Uterus (tissue), 4 donors: Measurements from ENCODE around the gene PRRC2B. TPM values are rescaled to one million over a fixed set of nuclear protein-coding genes. Genes with fewer than 3 reads are reported as not detected.

Source experiments
- DNase-seq, 2 donors: peaks; one replicate each; pipeline ENCODE4 v3.0.0-alpha.2; 2019 to 2020
- H3K27ac ChIP-seq, 2 donors: fragments of 200-600 bp; sonication (generic); 1 replicate in 1 of 2; 2 replicates in 1 of 2; pipeline ENCODE4 v1.5.1; 2016 to 2018
- H3K27me3 ChIP-seq, 2 donors: fragments of 200-600 bp; sonication (generic); one replicate each; pipeline ENCODE4 v1.5.1; 2018 to 2019; ENCODE audit warnings: control low read depth in 1 of 2
- H3K36me3 ChIP-seq, 2 donors: fragments of 200-600 bp; sonication (generic); one replicate each; pipeline ENCODE4 v1.5.1; 2019; ENCODE audit warnings: control low read depth in 1 of 2
- H3K4me1 ChIP-seq, 2 donors: fragments of 200-600 bp; sonication (generic); one replicate each; pipeline ENCODE4 v1.5.1; 2018 to 2019; ENCODE audit warnings: control low read depth in 1 of 2
- H3K4me3 ChIP-seq, 2 donors: fragments of 200-600 bp; sonication (generic); 1 replicate in 1 of 2; 2 replicates in 1 of 2; pipeline ENCODE4 v1.5.1; 2018 to 2019; ENCODE audit warnings: mild to moderate bottlenecking in 1 of 2
- H3K9me3 ChIP-seq, 2 donors: fragments of 200-600 bp; sonication (generic); one replicate each; pipeline ENCODE4 v1.5.1; 2019; ENCODE audit warnings: control low read depth in 1 of 2
- POLR2A ChIP-seq, 2 donors: fragments of 450-650 bp; IDR thresholded peaks; one replicate each; pipeline ENCODE4 v1.6.1; 2016; ENCODE audit warnings: antibody characterized with exemption in 2 of 2, mild to moderate bottlenecking in 1 of 2, moderate library complexity in 1 of 2
- intact Hi-C: fragments of 100-400 bp; cut with DNase I; formaldehyde crosslinking; loops from one replicate; pipeline ENCODE4 v1.15.1; 2023; ENCODE audit warnings: low total_unique reads
- total RNA-seq, 4 donors: library from RNA; depleted of rRNA in 3 of 4; stranded (reverse); fragments of >200 nt in 3 of 4; gene quantifications; one replicate each; pipeline versions ENCODE4 v1.1.0 to v1.2.4, GENCODE V29; 2014 to 2023
- TF ChIP-seq, protein P1 (sequence below), 4 experiments: fragments of 200-600 bp in 2 of 4; fragments of 450-650 bp in 2 of 4; sonication (generic) in 2 of 4; IDR thresholded peaks; one replicate each; pipeline ENCODE4 v1.5.1; 2016 to 2019; ENCODE audit warnings: antibody characterized with exemption in 4 of 4, mild to moderate bottlenecking in 2 of 4, moderate library complexity in 1 of 4
- donor health status: DM: yes; HTN: yes; CAD: no.

PRRC2B gene
- total RNA-seq, 4 donors from 2014 or later: 81.5 to 297 (median 133) TPM

DNA sequence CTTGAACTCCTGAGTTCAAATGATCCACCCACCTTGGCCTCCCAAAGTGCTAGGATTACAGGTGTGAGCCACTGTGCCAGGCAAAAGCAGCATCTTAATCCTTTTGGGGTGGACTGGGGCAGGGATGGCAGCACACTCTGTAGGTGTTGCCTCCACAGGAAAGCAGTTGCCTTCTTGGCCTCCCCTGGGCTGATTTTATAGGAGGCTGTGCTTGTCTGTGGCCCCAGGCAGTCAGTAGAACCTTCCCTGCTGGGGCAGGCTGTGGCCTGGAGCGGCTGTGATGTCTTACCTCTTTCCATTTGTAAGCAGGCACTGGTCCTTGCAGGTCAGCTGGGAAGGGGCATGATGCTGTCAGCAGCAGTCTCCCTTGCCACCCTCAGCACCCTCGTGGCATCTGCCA, 49.8 kb downstream of the PRRC2B start:
- no peaks in the 10 kb centered on the region for H3K36me3 ChIP-seq
- H3K27ac ChIP-seq: no peak overlapping the region
- TF ChIP-seq, protein P1, sequence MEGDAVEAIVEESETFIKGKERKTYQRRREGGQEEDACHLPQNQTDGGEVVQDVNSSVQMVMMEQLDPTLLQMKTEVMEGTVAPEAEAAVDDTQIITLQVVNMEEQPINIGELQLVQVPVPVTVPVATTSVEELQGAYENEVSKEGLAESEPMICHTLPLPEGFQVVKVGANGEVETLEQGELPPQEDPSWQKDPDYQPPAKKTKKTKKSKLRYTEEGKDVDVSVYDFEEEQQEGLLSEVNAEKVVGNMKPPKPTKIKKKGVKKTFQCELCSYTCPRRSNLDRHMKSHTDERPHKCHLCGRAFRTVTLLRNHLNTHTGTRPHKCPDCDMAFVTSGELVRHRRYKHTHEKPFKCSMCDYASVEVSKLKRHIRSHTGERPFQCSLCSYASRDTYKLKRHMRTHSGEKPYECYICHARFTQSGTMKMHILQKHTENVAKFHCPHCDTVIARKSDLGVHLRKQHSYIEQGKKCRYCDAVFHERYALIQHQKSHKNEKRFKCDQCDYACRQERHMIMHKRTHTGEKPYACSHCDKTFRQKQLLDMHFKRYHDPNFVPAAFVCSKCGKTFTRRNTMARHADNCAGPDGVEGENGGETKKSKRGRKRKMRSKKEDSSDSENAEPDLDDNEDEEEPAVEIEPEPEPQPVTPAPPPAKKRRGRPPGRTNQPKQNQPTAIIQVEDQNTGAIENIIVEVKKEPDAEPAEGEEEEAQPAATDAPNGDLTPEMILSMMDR (IDR thresholded peaks at IDR 0.05): no peak
- TF ChIP-seq POLR2A (IDR thresholded peaks at IDR 0.05): no peak
- intact Hi-C loops: no loop called here
- H3K4me1 ChIP-seq: no peaks in the 10 kb centered on the region
- H3K4me3 ChIP-seq: no peak overlapping the region
- H3K9me3 ChIP-seq: no peaks in the 10 kb centered on the region
- H3K27me3 ChIP-seq: no peaks in the 10 kb centered on the region
- no peak for DNase-seq

DNA sequence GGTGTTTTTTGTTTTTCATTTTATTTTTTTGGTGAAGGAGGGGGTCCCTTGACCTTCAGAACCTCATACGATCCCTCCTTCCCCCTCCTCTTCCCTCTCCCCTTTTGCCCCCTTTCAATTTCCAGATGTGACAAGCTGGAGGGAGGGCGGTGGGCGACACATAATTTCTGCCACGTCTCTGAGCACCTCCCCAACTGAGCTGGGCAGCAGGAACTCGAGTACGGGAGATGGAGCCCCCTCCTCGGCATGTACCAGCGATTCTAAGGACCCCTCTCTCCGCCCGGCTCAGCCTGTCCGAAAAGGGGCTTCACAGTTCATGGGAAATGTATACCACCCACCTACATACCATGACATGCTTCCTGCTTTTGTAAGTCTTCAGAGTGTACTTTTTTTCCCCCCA, 52.4 kb downstream of the PRRC2B start:
- Histone ChIP-seq H3K9me3 (no peaks in the 10 kb centered on the region), H3K36me3 (no peaks in the 10 kb centered on the region), H3K4me1 (no peaks in the 10 kb centered on the region), H3K27ac (no peak overlapping the region), H3K4me3 (no peak overlapping the region), H3K27me3 (no peaks in the 10 kb centered on the region)
- TF ChIP-seq POLR2A (IDR thresholded peaks at IDR 0.05): no peak
- TF ChIP-seq, protein P1 (IDR thresholded peaks at IDR 0.05): no peak
- intact Hi-C loops: no loop called here
- DNase-seq: no peak

- TF ChIP-seq, protein P1 (IDR thresholded peaks at IDR 0.05): no peak
- TF ChIP-seq POLR2A (IDR thresholded peaks at IDR 0.05): no peak
- H3K4me3 ChIP-seq: no peak overlapping the region
- no peaks in the 10 kb centered on the region for H3K9me3 ChIP-seq
- H3K27ac ChIP-seq: no peak overlapping the region
- DNase-seq: no peak
- no peaks in the 10 kb centered on the region for H3K36me3 ChIP-seq
- H3K4me1 ChIP-seq: no peaks in the 10 kb centered on the region
- H3K27me3 ChIP-seq: no peaks in the 10 kb centered on the region
- intact Hi-C loops: no loop called here
Measured at GRCh38 chr9:131447148-131447547, 53.3 kb downstream of the PRRC2B start.

DNA sequence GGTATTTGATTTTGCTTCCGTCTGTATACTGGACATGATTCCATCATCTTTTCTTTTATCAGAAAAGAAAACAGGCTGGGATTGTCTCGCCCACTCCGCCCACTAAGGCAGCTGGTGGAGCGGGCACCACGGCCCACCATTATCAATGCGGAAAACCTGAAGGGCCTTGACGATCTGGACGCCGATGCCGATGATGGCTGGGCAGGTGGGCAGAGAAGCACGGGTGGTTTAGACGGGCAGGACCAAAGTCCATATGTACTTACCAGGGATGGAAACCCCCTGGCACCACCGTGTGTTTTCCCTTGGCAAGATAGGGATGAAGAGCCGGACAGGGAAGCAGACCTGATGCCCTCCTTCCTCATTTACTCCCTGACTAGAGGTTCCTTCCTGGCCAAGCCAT, 53.7 kb downstream of the PRRC2B start:
- intact Hi-C loops: no loop called here
- no peak for DNase-seq
- H3K27me3 ChIP-seq: no peaks in the 10 kb centered on the region
- H3K9me3 ChIP-seq: no peaks in the 10 kb centered on the region
- no peaks in the 10 kb centered on the region for H3K4me1 ChIP-seq
- no peak overlapping the region for H3K4me3 ChIP-seq
- no peak overlapping the region for H3K27ac ChIP-seq
- no peaks in the 10 kb centered on the region for H3K36me3 ChIP-seq
- TF ChIP-seq, protein P1 (IDR thresholded peaks at IDR 0.05): no peak
- TF ChIP-seq POLR2A (IDR thresholded peaks at IDR 0.05): no peak

DNA sequence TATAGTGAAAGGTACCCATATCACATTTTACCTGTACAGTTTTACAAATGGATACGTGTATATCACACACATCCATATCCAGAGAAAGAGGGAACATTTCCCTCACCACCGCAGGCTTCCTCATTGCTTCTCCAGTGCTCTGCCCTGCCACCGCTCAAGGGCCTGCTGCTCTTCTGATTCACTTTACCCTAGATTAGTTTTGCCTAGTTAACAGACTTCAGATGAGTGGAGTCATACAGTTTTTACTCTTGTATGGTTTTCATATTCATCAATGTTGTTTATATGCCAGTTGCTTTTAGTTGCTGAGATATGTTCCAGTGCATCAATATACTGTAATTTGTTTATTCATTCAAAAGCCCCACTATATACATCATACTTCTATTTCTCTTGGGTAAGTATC, 54.9 kb downstream of the PRRC2B start:
- H3K4me1 ChIP-seq: no peaks in the 10 kb centered on the region
- no peak overlapping the region for H3K27ac ChIP-seq
- DNase-seq: no peak
- intact Hi-C loops: no loop called here
- TF ChIP-seq, protein P1 (IDR thresholded peaks at IDR 0.05): no peak
- no peak for TF ChIP-seq POLR2A (IDR thresholded peaks at IDR 0.05)
- H3K4me3 ChIP-seq: no peak overlapping the region
- H3K27me3 ChIP-seq: no peaks in the 10 kb centered on the region
- H3K36me3 ChIP-seq: no peaks in the 10 kb centered on the region
- H3K9me3 ChIP-seq: no peaks in the 10 kb centered on the region
